Midbrain (tissue), 1 donor: ENCODE data around the gene DIP2B.
A peak's percentile ranks its signal among the peaks of the same experiment; 100 is the strongest.
"Not testable (repeated sequence)": the region's sequence is repeated elsewhere in the genome, so short reads cannot be mapped to it uniquely, and the experiment has no call there.

Experiments used
- DNase-seq: peaks from one replicate; lab custom pipeline; 2025; lab: John Stamatoyannopoulos, UW

The DIP2B gene

GRCh38 chr12:50677858-50678257, 173.1 kb downstream of the DIP2B start:
- no peak for DNase-seq

DNA sequence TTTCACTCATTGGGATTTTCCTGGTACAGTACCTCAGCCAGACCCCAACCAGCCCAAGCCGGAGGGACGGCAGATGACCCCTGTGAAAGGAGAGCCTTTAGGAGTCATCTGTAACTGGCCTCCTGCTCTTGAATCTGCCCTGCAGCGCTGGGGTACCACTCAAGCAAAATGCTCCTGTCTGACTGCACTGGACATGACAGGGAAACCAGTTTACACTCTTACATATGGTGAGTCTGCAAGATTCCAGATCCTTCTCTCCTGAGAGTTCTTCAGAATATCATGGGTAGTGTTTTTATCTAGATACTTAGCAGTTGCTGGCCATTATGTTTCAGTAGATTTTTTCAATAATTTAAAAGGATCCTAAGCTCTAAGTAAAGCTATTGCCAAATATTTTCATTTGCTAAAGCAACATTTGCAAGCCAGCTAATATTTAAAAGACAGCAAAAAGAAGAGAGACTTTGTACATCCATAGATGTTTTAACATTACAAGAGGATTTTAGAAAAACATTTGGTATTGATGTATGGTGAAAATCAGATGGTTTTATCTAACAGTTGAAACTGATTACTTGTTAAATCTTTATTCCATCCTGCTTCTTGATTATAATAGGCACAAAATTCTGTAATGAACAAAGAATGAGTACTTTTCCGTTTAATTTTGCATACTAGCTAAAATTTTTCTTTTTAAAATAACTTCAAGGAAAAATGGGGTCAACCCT, 174.0 kb downstream of the DIP2B start:
- no peak for DNase-seq

DNA sequence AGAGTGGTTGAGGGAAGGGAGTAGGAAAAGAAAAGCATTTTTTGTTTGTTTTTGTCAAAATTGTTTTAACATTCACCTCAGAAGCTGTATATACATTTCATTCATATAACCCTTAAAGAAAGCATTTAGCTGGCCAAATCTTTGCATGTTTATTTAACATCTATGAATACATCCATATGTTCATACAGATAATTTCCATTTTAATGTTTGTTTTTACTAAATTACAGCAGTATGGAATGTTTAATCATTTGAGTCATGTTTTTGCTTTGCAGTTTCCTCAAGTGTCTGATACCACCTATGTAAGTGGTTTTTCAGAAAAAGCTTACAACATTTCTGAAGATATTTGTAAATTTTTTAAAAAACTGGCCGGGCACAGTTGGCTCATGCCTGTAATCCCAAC, 174.8 kb downstream of the DIP2B start:
- DNase-seq: no peak

- DNase-seq: not testable (repeated sequence)
These were observed 176.3 kb downstream of the DIP2B start for GRCh38 chr12:50681064-50681463.

- no peak for DNase-seq
These were observed 180.9 kb downstream of the DIP2B start for GRCh38 chr12:50685641-50686040.

DNA sequence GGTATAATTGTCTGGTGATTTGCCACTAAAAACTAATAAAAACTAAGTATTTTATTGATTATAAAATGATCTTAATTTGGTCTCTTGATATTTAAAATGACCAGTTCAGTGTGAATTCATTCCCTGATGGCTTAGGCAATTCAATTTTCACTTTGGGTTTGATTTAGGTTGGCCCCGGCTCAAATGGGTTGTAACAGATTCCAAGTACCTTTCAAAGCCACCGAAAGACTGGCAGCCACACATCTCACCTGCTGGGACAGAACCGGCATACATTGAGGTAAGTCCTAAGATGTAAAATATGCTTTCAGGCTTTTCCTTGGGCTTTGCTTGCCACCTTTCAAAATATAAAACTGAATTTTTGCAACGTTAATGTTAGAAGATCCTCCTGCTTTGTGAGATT, 181.6 kb downstream of the DIP2B start:
- DNase-seq: no peak

- no peak for DNase-seq
These were observed 182.2 kb downstream of the DIP2B start for GRCh38 chr12:50686976-50687375.

DNA sequence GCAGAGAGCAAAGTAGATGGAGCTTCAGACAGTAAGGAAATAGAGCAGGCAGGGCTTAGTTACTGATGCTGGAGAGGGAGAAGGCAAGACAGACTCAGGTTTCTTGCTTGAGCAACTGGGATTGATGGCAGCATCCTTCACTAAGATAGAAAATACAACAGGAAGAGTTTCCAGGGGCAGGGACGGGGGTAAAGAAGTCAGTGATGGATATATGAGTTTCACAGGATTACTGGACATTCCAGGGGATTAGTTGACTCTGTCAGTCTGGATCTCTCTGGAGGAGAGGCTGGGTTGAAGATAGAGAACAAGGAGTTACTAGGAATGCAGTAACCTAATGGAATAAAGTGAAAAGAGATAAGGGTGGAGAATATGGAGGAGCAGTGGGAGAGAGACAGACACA, 184.7 kb downstream of the DIP2B start:
- no peak for DNase-seq

GRCh38 chr12:50690925-50691324, 186.1 kb downstream of the DIP2B start:
- peak; percentile 64 for DNase-seq

GRCh38 chr12:50695961-50696360, 191.2 kb downstream of the DIP2B start:
- DNase-seq: no peak

DNA sequence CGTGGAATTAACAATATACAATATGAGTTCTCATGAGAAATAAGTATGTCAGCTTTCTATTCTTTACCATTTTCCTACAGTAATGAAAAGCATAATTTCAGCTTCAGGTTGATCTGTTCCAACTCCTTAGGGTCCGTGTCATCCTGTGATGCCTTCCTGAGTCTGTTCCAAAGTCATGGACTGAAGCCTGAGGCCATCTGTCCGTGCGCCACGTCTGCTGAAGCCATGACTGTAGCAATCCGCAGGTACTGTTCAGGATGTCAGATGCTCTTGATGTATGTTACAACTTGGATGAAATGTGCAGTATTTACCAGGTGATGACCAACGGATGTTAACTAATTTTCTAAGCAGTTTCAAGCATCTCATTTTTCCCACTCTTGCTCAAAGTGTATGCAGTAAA, 192.1 kb downstream of the DIP2B start:
- DNase-seq: no peak

DNA sequence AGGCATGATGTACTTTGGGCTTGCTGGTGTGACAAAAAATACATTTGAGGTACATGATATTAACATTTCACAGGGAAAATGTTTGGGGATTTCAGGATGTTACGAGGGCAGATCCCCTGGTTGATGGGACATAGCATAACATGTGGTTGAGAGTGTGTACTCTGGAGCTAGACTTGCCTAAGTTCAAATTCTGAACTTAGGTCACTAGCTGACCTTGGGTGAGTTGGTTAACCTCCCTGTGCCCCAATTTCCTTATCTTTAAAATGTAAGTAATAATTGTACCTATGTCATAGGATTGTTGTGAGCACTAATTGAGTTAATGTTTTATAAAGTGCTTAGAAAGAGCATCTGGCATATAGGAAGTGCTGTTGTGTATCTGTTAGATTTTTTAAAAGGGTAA, 194.4 kb downstream of the DIP2B start:
- no peak for DNase-seq

GRCh38 chr12:50699940-50700339, 195.2 kb downstream of the DIP2B start:
- DNase-seq: no peak

DNA sequence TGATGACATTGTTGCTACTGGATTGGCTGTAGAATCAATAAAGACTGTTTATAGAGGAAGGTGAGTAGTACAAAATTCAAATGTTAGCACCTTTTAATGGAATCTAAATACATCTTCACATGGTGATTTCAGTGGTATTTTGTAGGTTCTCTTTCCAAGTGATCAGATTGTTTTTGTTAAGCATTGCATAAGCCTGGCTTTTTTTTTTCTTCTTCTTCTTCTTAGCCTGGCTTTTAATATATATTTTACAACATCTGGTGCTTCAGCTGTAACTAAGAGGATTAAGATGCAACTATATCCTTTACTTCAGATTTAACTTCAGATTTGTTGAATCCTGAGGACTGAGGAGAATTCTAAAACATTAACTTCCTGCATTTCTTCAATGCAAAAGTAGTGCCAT, 201.8 kb downstream of the DIP2B start:
- no peak for DNase-seq

DNA sequence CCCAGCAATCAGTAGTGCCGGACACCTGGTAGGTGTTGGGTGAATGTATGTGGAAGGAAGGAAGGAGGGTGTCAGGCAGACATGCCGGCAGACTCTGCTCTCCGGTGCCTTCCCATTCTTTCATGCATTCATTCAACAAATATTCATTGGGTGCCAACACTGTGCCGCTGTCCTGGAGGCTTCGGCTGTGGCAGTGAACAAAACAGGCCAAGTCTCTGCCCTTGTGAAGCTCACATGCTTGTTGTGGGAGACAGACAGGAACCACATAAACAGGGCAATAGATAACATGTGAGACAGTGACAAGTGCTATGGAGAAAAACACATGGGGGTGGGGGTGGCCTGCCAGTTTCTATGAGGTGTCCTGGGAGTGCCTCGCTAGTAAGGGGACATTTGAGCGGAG, 202.6 kb downstream of the DIP2B start:
- no peak for DNase-seq

DNA sequence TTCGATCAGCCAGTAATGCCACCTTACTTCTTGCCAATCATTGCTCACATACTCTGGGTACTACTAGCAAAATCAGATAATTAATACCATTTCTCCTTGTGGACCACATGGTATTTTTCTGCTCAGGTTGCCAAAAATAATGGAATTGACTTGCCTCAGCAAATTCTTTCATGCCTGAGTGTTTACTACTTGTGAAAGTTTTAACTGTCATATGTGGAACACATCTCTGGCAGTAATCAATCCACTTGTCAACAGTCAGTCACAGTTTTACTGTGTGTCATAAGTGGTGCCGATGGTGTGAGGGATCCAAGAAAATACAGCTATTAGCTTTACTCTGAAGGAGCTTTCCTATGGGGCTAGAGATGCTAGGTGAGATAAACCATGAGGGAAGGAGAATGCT, 203.8 kb downstream of the DIP2B start:
- DNase-seq: no peak

- no peak for DNase-seq
These were observed 206.3 kb downstream of the DIP2B start for GRCh38 chr12:50711121-50711520.

GRCh38 chr12:50715174-50715573, 210.4 kb downstream of the DIP2B start:
- DNase-seq: no peak

GRCh38 chr12:50718760-50719159, 214.0 kb downstream of the DIP2B start:
- no peak for DNase-seq

DNA sequence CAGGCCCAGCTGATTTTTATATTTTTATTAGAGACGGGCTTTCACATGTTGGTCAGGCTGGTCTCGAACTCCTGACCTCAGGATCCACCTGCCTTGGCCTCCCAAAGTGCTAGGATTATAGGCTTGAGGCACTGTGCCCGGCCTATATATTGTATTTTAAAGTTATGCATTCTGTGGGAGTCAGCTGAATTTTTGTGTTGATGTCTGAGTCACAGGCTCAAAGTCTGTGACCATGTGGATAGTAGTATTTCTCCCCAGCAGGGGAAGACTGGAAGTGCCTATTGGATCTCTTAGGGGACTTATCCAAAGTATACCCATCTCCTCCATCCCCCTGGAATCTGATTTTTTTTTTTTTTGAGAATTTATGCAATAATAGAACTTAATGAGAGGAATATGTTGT, 215.3 kb downstream of the DIP2B start:
- DNase-seq: no peak

DNA sequence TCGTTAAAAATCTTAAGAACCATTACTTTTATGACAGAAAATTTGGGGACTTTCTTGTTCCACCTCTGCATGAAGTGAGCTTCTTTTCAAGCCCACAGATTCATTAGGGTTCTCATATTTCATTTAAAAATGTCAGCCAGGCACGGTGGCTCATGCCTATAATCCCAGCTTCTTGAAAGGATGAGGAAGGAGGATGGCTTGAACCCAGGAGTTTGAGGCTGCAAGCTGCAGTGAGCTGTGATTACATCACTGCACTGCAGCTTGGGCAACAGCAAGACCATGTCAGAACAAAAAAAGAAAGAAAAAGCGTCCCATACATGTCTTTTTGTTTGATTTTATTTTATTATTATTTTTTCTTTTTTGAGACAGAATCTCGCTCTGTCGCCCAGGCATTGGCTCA, 215.7 kb downstream of the DIP2B start:
- no peak for DNase-seq

- DNase-seq: no peak
These were observed 219.1 kb downstream of the DIP2B start for GRCh38 chr12:50723865-50724264.

DNA sequence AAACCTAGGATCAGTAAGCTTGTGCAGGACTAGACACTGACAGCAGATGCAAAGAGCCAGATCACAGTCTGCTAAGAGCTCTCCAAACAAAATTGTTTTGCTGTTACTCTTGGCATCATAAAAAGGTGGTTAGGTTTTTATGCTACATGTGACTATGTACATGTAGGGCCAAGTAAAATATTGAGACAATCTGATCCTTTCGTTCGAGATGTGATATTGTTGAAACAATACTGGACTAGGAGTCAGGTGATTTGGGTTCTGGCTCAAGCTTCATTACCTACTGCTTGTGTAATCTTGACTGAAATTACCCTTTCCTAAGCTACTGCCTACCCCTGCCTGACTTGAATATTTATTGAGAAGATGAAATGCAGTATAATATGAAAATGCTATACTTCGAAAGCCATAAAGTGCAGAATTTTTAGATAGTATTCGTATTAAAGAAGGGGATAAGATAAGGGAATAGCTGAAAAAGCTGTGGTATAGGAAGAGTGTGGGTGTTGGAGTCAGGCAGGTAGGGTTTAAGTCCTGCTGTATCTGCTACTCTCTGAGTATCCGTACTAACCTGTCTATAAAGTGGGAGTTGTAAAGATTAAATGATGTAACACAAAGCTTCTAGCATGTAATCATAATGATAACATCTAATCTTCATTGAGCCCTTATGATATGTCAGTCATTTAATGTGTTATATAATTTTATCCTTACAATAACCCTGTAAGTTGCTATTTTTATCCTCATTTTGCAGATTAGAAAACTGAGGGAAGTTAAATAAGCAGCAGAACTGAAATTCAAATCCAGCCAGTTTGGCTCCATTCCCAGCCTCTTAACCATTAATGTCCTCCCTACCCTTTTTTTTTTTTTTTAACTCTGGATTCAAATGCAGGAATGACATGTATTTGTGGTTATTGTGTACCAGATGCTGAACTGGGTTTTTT, 220.5 kb downstream of the DIP2B start:
- DNase-seq: no peak
